Body of pancreas (tissue), 4 donors: ENCODE results near the gene IRS4.

Experiments used
- CTCF ChIP-seq, 7 experiments: fragments of 450-650 bp in 4 of 7; fragments of 200-600 bp in 3 of 7; sonication (generic) in 3 of 7; IDR thresholded peaks; one replicate each; pipeline ENCODE4 v1.5.1; 2016 to 2019; ENCODE audit warnings: antibody characterized with exemption in 7 of 7
- POLR2A ChIP-seq, 3 donors: fragments of 450-650 bp; IDR thresholded peaks; one replicate each; pipeline ENCODE4 v1.6.1; 2016; ENCODE audit warnings: antibody characterized with exemption in 3 of 3, mild to moderate bottlenecking in 2 of 3

GRCh38 chrX:108763559-108763958, 27.2 kb upstream of the IRS4 start:
- TF ChIP-seq CTCF (IDR thresholded peaks at IDR 0.05) (no peak), POLR2A (IDR thresholded peaks at IDR 0.05) (no peak)
